ENCODE results near the gene ZNF536.
"Not testable (repeated sequence)": the region's sequence is repeated elsewhere in the genome, so short reads cannot be mapped to it uniquely, and the experiment has no call there.

ZNF536 gene

GRCh38 chr19:30420881-30421280 is 48.7 kb downstream of the ZNF536 start:
- DNase-seq, result no peak

- DNase-seq, result no peak
These were observed 49.4 kb downstream of the ZNF536 start for GRCh38 chr19:30421571-30421970.

- DNase-seq, result no peak
These were observed 51.3 kb downstream of the ZNF536 start for GRCh38 chr19:30423481-30423880.

GRCh38 chr19:30425885-30426838 is 54.0 kb downstream of the ZNF536 start:
- DNase-seq, result no peak

GRCh38 chr19:30426864-30427263 is 54.7 kb downstream of the ZNF536 start:
- no peak for DNase-seq

GRCh38 chr19:30428092-30428680 is 56.0 kb downstream of the ZNF536 start:
- no peak for DNase-seq

- DNase-seq, result no peak
These were observed 56.7 kb downstream of the ZNF536 start for GRCh38 chr19:30428844-30429243.

- DNase-seq, result no peak
These were observed 58.1 kb downstream of the ZNF536 start for GRCh38 chr19:30430206-30430734.

GRCh38 chr19:30431591-30431990 is 59.4 kb downstream of the ZNF536 start:
- DNase-seq, result no peak

- no peak for DNase-seq
These were observed 62.8 kb downstream of the ZNF536 start for GRCh38 chr19:30434797-30435594.

- DNase-seq, result no peak
These were observed 65.7 kb downstream of the ZNF536 start for GRCh38 chr19:30437869-30438268.

- DNase-seq, result no peak
These were observed 67.1 kb downstream of the ZNF536 start for GRCh38 chr19:30439310-30439709.

GRCh38 chr19:30441011-30441410 is 68.8 kb downstream of the ZNF536 start:
- DNase-seq, result no peak

- DNase-seq, result no peak
These were observed 70.5 kb downstream of the ZNF536 start for GRCh38 chr19:30442674-30443073.

- no peak for DNase-seq
These were observed 71.5 kb downstream of the ZNF536 start for GRCh38 chr19:30443531-30444252.

- no peak for DNase-seq
These were observed 72.1 kb downstream of the ZNF536 start for GRCh38 chr19:30444253-30444671.

GRCh38 chr19:30444686-30445232 is 72.6 kb downstream of the ZNF536 start:
- DNase-seq, result no peak

GRCh38 chr19:30445385-30445784 is 73.2 kb downstream of the ZNF536 start:
- no peak for DNase-seq

GRCh38 chr19:30446120-30446519 is 73.9 kb downstream of the ZNF536 start:
- DNase-seq, result not testable (repeated sequence)

- no peak for DNase-seq
These were observed 74.8 kb downstream of the ZNF536 start for GRCh38 chr19:30446850-30447552.

- no peak for DNase-seq
These were observed 75.3 kb downstream of the ZNF536 start for GRCh38 chr19:30447553-30447870.
